Measurements from ENCODE around the gene ENTHD1. TPM values are rescaled to one million over a fixed set of nuclear protein-coding genes. Genes with fewer than 3 reads are reported as not detected.

ENTHD1 gene
- total RNA-seq, 1 donor from 2014 or later = not detected

GRCh38 chr22:39731881-39732555 lies 161.5 kb downstream of the ENTHD1 start:
- no peak overlapping the region for H3K9ac ChIP-seq
- no peaks in the 10 kb centered on the region for H4K20me1 ChIP-seq (ENCODE audit: low read depth)
- H3F3A ChIP-seq (ENCODE audit: low read depth) = no peaks in the 10 kb centered on the region
- peaks cover 5% of the 10 kb centered on the region for H3K27me3 ChIP-seq
- DNase-seq (ENCODE audit: low spot score) = no peak
- H3K9me3 ChIP-seq (ENCODE audit: low read depth) = no peaks in the 10 kb centered on the region
- Mint-ChIP-seq H3K4me1 (peaks cover 3% of the 10 kb centered on the region), H3K27ac (peak overlapping the region; percentile 73), H3K9me3 (no peaks in the 10 kb centered on the region), H3K36me3 (no peaks in the 10 kb centered on the region), H3K4me3 (no peak overlapping the region), H3K27me3 (ENCODE audit: insufficient read depth, low read depth) (peaks cover 2% of the 10 kb centered on the region)
- H3K4me1 ChIP-seq = peaks cover 9% of the 10 kb centered on the region
- no peak overlapping the region for H3K4me3 ChIP-seq
- H3K79me2 ChIP-seq (ENCODE audit: low read depth) = no peaks in the 10 kb centered on the region
- TF ChIP-seq, protein P1, sequence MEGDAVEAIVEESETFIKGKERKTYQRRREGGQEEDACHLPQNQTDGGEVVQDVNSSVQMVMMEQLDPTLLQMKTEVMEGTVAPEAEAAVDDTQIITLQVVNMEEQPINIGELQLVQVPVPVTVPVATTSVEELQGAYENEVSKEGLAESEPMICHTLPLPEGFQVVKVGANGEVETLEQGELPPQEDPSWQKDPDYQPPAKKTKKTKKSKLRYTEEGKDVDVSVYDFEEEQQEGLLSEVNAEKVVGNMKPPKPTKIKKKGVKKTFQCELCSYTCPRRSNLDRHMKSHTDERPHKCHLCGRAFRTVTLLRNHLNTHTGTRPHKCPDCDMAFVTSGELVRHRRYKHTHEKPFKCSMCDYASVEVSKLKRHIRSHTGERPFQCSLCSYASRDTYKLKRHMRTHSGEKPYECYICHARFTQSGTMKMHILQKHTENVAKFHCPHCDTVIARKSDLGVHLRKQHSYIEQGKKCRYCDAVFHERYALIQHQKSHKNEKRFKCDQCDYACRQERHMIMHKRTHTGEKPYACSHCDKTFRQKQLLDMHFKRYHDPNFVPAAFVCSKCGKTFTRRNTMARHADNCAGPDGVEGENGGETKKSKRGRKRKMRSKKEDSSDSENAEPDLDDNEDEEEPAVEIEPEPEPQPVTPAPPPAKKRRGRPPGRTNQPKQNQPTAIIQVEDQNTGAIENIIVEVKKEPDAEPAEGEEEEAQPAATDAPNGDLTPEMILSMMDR (IDR thresholded peaks at IDR 0.05) = no peak
- no peaks in the 10 kb centered on the region for H3K36me3 ChIP-seq
- no peak overlapping the region for H3K27ac ChIP-seq
- H3K4me2 ChIP-seq = no peak overlapping the region
- H2AFZ ChIP-seq (replicated peaks) = no peak overlapping the region

DNA sequence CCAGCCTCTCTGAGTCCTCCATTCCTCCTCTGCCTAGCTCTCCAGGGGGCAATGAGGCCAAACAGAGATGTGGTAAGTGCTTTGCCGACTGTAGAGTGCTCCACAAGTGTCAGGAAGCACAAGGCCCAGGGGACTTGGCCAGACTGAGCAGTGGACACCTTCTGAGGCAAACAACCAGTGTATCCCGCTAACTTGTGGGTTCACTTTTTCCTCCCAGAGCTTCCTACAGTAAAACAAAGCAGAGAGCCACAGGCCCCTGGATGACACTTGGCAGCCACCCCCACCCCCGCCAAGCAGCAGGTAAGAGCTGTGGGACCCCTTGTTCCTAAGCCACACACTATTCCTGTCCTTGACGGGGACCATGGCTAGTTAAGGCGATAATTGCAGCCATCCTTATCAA lies 162.1 kb downstream of the ENTHD1 start:
- H3F3A ChIP-seq (ENCODE audit: low read depth) = no peaks in the 10 kb centered on the region
- H3K4me1 Mint-ChIP-seq = no peaks in the 10 kb centered on the region
- no peak overlapping the region for H2AFZ ChIP-seq (replicated peaks)
- H3K4me2 ChIP-seq = no peak overlapping the region
- H3K27ac ChIP-seq = no peak overlapping the region
- no peaks in the 10 kb centered on the region for H3K36me3 ChIP-seq
- no peaks in the 10 kb centered on the region for H3K9me3 Mint-ChIP-seq
- no peak overlapping the region for H3K9ac ChIP-seq
- H3K36me3 Mint-ChIP-seq = no peaks in the 10 kb centered on the region
- H3K4me3 ChIP-seq = no peak overlapping the region
- no peak overlapping the region for H3K27ac Mint-ChIP-seq
- no peak for DNase-seq (ENCODE audit: low spot score)
- no peak overlapping the region for H3K4me3 Mint-ChIP-seq
- H3K79me2 ChIP-seq (ENCODE audit: low read depth) = no peaks in the 10 kb centered on the region
- no peaks in the 10 kb centered on the region for H4K20me1 ChIP-seq (ENCODE audit: low read depth)
- TF ChIP-seq EZH2 (IDR thresholded peaks at IDR 0.05) (no peak), EZH2phosphoT487 (IDR thresholded peaks at IDR 0.05) (no peak)
- TF ChIP-seq, protein P1 (IDR thresholded peaks at IDR 0.05) = no peak
- H3K27me3 Mint-ChIP-seq (ENCODE audit: insufficient read depth, low read depth) = peaks cover 5% of the 10 kb centered on the region
- H3K9me3 ChIP-seq (ENCODE audit: low read depth) = no peaks in the 10 kb centered on the region
- peaks cover 9% of the 10 kb centered on the region for H3K4me1 ChIP-seq
- peaks cover 6% of the 10 kb centered on the region for H3K27me3 ChIP-seq

- Histone ChIP-seq H2AFZ (replicated peaks) (no peak overlapping the region), H3K27ac (no peak overlapping the region), H3K4me3 (no peak overlapping the region), H3K4me1 (peaks cover 9% of the 10 kb centered on the region), H3K4me2 (no peak overlapping the region), H3K9ac (no peak overlapping the region), H3K36me3 (no peaks in the 10 kb centered on the region), H3F3A (ENCODE audit: low read depth) (no peaks in the 10 kb centered on the region), H4K20me1 (ENCODE audit: low read depth) (no peaks in the 10 kb centered on the region), H3K9me3 (ENCODE audit: low read depth) (no peaks in the 10 kb centered on the region), H3K79me2 (ENCODE audit: low read depth) (no peaks in the 10 kb centered on the region), H3K27me3 (peaks cover 6% of the 10 kb centered on the region)
- H3K4me1 Mint-ChIP-seq = no peaks in the 10 kb centered on the region
- H3K27ac Mint-ChIP-seq = no peak overlapping the region
- H3K36me3 Mint-ChIP-seq = no peaks in the 10 kb centered on the region
- no peaks in the 10 kb centered on the region for H3K9me3 Mint-ChIP-seq
- H3K27me3 Mint-ChIP-seq (ENCODE audit: insufficient read depth, low read depth) = peaks cover 9% of the 10 kb centered on the region
- TF ChIP-seq EZH2 (IDR thresholded peaks at IDR 0.05) = no peak
- TF ChIP-seq, protein P1 (IDR thresholded peaks at IDR 0.05) = no peak
- TF ChIP-seq EZH2phosphoT487 (IDR thresholded peaks at IDR 0.05) = no peak
- H3K4me3 Mint-ChIP-seq = no peak overlapping the region
- DNase-seq (ENCODE audit: low spot score) = no peak
Observed at GRCh38 chr22:39729141-39729934, 164.2 kb downstream of the ENTHD1 start.

All from neural progenitor cell (in vitro differentiated cells).